Mammary epithelial cell (primary cell): Measurements from ENCODE around the gene EPG5.

ENCODE experiments used
- EZH2 ChIP-seq: IDR thresholded peaks from 2 replicates; pipeline ENCODE4 v1.6.1; 2012; ENCODE audit warnings: low read length, inconsistent platforms, borderline replicate concordance
- TF ChIP-seq, protein P1 (sequence below), 2 donors: IDR thresholded peaks in 1 of 2; conservative IDR thresholded peaks in 1 of 2; 2 replicates each; pipeline ENCODE4 v1.5.1; 2011 to 2012; ENCODE audit warnings: inconsistent platforms in 2 of 2, low read length in 2 of 2, mild to moderate bottlenecking in 2 of 2, control low read depth in 1 of 2, low read depth in 1 of 2; ENCODE audit not compliant: insufficient read depth in 1 of 2; ENCODE audit errors: extremely low read depth in 1 of 2

DNA sequence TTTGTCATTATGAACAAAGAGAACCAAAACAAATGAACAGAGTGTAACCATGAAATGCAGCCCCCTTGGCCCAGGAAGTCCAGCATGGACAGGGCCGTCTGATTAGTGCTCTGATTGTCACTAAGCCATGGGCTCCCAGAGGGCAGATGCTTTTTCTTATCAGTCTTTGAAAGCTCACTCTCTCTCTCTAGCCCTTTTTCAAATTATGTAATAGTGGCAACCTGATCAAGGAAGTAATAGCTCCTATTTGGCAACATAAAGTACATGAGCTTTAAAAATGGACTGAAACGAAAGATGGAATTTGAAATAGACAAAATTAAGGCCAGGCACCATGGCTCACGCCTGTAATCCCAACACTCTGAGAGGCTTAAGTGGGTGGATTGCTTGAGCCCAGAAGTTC lies 32.4 kb upstream of the EPG5 start:
- TF ChIP-seq EZH2 = no peak
- TF ChIP-seq, protein P1, sequence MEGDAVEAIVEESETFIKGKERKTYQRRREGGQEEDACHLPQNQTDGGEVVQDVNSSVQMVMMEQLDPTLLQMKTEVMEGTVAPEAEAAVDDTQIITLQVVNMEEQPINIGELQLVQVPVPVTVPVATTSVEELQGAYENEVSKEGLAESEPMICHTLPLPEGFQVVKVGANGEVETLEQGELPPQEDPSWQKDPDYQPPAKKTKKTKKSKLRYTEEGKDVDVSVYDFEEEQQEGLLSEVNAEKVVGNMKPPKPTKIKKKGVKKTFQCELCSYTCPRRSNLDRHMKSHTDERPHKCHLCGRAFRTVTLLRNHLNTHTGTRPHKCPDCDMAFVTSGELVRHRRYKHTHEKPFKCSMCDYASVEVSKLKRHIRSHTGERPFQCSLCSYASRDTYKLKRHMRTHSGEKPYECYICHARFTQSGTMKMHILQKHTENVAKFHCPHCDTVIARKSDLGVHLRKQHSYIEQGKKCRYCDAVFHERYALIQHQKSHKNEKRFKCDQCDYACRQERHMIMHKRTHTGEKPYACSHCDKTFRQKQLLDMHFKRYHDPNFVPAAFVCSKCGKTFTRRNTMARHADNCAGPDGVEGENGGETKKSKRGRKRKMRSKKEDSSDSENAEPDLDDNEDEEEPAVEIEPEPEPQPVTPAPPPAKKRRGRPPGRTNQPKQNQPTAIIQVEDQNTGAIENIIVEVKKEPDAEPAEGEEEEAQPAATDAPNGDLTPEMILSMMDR (conservative IDR thresholded peaks at IDR 0.05 in 1 of 2, IDR thresholded peaks at IDR 0.05 in 1 of 2; ENCODE audit: extremely low read depth in 1 of 2, insufficient read depth in 1 of 2, low read depth in 1 of 2, low read length in 2 of 2) = no peak
